ENCODE results near the gene IYD. TPM values are rescaled to one million over a fixed set of nuclear protein-coding genes. Genes with fewer than 3 reads are reported as not detected.
"Not testable (repeated sequence)": the region's sequence is repeated elsewhere in the genome, so short reads cannot be mapped to it uniquely, and the experiment has no call there.

IYD gene
- total RNA-seq, 3 donors from 2014 or later: 0.29 to 0.33 TPM; not detected in 1

- no peaks in the 10 kb centered on the region for H3K9me3 ChIP-seq
- no peak overlapping the region for H3K4me3 ChIP-seq
- no peaks in the 10 kb centered on the region for H3K36me3 ChIP-seq
- no peaks in the 10 kb centered on the region for H3K27me3 ChIP-seq
- intact Hi-C loops (cut with DNase I; ENCODE audit: low total_unique reads): no loop called here
- TF ChIP-seq POLR2AphosphoS5 (IDR thresholded peaks at IDR 0.05) (no peak), CTCF (IDR thresholded peaks at IDR 0.05) (no peak), POLR2A (IDR thresholded peaks at IDR 0.05) (no peak)
- DNase-seq (ENCODE audit: low spot score in 2 of 2): no peak
- H3K4me1 ChIP-seq: no peaks in the 10 kb centered on the region
- no peak overlapping the region for H3K27ac ChIP-seq
These were observed 79.4 kb downstream of the IYD start for GRCh38 chr6:150448221-150448620.

- H3K27ac ChIP-seq; H3K27me3 ChIP-seq; DNase-seq (ENCODE audit: low spot score in 2 of 2); H3K4me3 ChIP-seq; H3K4me1 ChIP-seq; H3K36me3 ChIP-seq; H3K9me3 ChIP-seq; intact Hi-C loops (cut with DNase I; ENCODE audit: low total_unique reads): not testable (repeated sequence)
These were observed 80.2 kb downstream of the IYD start for GRCh38 chr6:150449055-150449454.

- intact Hi-C loops (cut with DNase I; ENCODE audit: low total_unique reads): no loop called here
- no peak for DNase-seq (ENCODE audit: low spot score in 2 of 2)
- H3K27me3 ChIP-seq: no peaks in the 10 kb centered on the region
- TF ChIP-seq POLR2A (IDR thresholded peaks at IDR 0.05) (no peak), CTCF (IDR thresholded peaks at IDR 0.05) (no peak), POLR2AphosphoS5 (IDR thresholded peaks at IDR 0.05) (no peak)
- H3K4me3 ChIP-seq: no peak overlapping the region
- H3K27ac ChIP-seq: no peak overlapping the region
- no peaks in the 10 kb centered on the region for H3K4me1 ChIP-seq
- no peaks in the 10 kb centered on the region for H3K9me3 ChIP-seq
- H3K36me3 ChIP-seq: no peaks in the 10 kb centered on the region
These were observed 82.1 kb downstream of the IYD start for GRCh38 chr6:150450918-150451317.

- intact Hi-C loops (cut with DNase I; ENCODE audit: low total_unique reads): no loop called here
- Histone ChIP-seq H3K27ac (peak overlapping the region in 1 of 2 donors; percentile 57), H3K4me3 (no peak overlapping the region), H3K4me1 (no peaks in the 10 kb centered on the region), H3K9me3 (no peaks in the 10 kb centered on the region), H3K36me3 (no peaks in the 10 kb centered on the region), H3K27me3 (no peaks in the 10 kb centered on the region)
- no peak for DNase-seq (ENCODE audit: low spot score in 2 of 2)
- no peak for TF ChIP-seq POLR2AphosphoS5 (IDR thresholded peaks at IDR 0.05)
- TF ChIP-seq POLR2A (IDR thresholded peaks at IDR 0.05): no peak
- TF ChIP-seq CTCF (IDR thresholded peaks at IDR 0.05): no peak
These were observed 83.1 kb downstream of the IYD start for GRCh38 chr6:150451807-150452427.

DNA sequence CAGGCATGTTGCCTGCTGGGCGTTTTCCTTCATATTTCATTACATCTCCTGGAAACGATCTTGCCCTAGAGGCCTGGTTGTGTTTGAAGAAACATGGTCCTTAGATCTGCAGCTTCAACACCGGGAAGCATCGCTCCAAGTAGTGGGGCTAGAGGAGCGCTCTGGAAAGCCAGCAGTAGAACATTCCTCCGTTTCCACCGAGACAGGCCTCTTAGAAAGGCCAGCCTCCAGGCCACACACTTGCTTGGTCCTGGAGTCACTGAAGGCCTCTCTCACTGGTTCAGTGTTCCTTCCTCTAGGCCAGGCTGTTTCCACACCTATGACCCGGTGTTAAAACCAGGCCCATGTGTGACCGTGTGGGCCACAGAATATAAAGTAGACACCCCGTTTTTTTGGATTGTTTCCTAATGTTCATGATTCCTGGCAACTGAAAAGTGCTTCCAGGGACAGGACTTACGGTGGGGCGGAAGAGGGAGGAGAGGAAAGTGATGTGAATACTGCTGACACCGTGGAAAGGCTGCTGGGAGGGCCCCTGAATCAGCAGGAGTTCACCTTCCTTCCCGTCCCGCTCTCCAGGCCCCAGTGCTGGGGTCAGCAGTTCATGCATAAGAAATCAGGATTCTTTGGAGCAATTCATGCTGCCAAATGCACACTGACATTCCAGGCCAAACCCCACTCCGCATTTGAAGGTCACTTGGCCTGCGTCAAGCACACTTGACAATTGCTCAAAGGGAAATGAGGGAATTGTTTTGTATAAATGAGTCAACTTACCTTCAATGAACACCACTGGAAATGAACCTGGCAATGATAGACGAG, 83.8 kb downstream of the IYD start:
- intact Hi-C loops (cut with DNase I; ENCODE audit: low total_unique reads): no loop called here
- Histone ChIP-seq H3K27me3 (no peaks in the 10 kb centered on the region), H3K27ac (peak overlapping the region in 1 of 2 donors; percentile 57), H3K9me3 (no peaks in the 10 kb centered on the region), H3K4me3 (no peak overlapping the region), H3K36me3 (no peaks in the 10 kb centered on the region), H3K4me1 (no peaks in the 10 kb centered on the region)
- no peak for DNase-seq (ENCODE audit: low spot score in 2 of 2)
- TF ChIP-seq POLR2AphosphoS5 (IDR thresholded peaks at IDR 0.05): no peak
- no peak for TF ChIP-seq POLR2A (IDR thresholded peaks at IDR 0.05)
- TF ChIP-seq CTCF (IDR thresholded peaks at IDR 0.05): no peak

All from breast epithelium (tissue), 4 donors.